NK-92 treated with Interleukin-12 subunit alpha and Interleukin-12 subunit beta, amount 100 ng/mL, for 24 hours (cell line): ENCODE data around the gene POT1.

ENCODE experiments used
- DNase-seq: peaks from one replicate; lab custom pipeline; 2025; lab: John Stamatoyannopoulos, UW

The POT1 gene

GRCh38 chr7:124909808-124910207, 19.8 kb downstream of the POT1 start:
- DNase-seq, result no peak

GRCh38 chr7:124908259-124908658, 21.4 kb downstream of the POT1 start:
- DNase-seq, result no peak

- no peak for DNase-seq
Measured at GRCh38 chr7:124907490-124907889, 22.1 kb downstream of the POT1 start.

DNA sequence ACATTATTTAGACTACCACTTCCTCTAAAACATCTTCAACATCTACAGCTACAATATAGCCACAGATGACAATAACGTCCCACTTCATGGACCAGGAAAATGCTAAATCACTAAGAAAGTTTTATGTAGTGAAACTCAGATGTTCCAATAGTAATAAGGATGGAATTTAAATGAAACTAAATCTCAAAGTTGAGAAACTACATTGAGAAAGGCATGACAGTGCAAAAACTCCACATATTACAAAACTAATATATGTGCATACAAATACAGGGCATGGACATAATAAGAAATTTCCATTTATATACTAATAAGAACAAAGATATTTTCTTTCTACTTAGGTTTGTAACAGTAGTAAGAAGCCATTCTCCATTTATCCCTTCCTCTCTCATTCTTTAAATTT, 31.1 kb downstream of the POT1 start:
- no peak for DNase-seq

GRCh38 chr7:124896001-124896400, 33.6 kb downstream of the POT1 start:
- DNase-seq, result no peak

DNA sequence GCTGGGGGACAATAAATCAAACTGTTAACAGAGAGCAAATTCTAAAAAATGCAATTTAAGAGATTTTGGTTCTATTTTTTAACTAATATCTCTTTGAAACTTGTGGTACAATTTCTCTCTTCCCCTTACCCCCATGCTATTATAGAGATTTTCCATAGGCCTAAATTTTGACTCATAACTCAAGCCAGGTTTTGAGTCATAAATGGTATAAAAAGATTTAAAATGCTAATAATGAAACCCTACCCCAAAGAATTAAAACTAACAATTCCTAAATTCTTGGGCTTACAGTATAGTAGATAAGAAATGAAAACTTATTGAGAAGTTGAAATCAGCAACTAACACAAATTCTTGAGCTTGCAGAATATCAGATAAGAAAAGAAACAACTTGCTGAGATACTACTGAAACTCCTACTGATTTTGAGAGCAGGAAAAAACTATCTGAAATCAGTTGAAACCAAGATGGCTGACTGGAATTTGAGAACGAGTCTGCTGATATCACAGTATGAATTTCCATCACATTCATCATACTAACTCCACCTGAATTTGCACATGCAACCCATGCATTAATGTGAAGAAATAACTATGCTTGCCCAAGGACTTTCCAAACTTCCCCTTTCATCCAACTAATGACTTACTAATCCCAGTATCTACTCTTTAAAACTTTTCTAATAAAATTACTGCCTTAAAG, 36.3 kb downstream of the POT1 start:
- DNase-seq, result no peak

- DNase-seq, result no peak
Measured at GRCh38 chr7:124887247-124887646, 42.4 kb downstream of the POT1 start.

DNA sequence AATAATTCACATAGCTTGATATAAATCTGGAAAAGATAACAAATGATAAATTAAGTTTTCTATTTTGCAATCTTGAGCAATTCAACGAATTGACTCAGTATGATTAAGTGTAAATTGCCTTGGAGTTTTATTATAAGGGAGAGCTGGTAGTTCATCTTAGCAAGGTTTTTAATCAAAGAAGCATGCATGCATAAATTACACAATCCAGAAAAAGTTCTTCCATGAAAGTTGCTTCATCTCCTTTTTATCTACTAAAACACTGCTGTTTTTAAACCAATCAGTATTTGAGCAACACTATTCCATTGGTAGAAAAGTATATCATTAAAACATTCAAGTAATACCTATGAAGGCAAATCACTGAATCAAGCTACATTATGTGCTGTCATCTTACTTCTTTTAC, 47.6 kb downstream of the POT1 start:
- DNase-seq, result no peak

DNA sequence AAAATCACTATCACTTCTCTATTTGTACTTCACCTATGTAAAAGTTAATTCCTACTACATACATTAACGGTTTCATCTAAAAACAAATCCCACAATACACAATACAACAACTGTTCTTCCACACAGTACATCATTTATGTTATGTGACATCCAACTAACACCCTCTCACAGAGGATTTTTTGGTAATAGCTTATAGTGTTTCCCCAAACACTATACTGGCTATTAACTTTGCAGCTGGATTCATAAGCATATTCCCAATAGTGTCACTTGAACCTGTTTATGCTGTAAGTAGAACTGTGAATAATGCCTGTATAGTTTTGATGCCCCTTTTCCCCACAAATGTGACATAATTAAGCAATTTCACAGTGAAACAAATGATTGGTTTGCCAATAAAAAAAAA, 49.9 kb downstream of the POT1 start:
- DNase-seq, result no peak

DNA sequence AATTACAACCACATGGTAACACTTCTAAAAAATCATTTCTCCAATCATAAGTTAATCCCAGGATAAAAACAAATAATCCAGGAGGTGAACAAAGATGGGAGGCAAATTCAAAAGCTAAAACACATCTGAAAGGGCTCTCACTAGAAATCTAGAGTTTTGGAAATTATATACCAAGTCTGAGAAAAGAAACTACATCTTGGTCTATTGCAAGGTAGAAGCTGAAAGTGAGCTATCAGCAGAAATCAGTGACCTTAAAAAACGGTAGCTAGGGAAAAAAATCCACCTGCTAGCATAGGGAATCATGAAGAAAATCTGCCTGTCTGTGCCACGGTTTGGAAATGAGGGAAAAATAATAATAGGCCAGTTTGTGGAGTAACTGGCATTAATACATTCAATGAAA, 50.5 kb downstream of the POT1 start:
- no peak for DNase-seq

GRCh38 chr7:124874644-124875163, 54.9 kb downstream of the POT1 start:
- no peak for DNase-seq

DNA sequence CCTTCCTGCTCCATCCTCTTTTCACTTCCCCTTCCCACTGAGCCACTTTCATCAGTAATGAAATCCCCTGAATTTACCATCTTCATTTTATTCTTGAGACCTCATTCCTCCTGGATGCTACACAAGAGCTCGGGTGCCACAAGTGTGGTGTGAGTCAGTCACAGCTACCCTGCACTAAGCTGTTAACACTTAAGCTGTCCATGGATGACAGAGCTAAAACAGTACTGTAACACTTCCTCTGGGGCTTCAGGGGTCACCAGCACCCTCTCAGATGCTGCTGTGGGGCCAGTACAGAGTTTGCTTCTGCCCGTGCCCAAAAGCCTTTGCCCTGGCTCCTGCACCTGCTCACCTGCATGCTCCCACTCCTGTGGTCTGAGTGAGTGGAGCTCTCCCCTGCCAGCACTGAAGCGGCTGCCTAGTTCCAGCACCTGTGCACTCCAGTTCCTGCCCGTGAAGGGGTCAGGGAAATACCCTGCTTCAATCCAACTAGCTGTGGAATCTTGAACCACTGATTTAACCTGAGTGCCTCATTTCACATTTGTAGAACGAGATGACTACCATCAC, 71.9 kb downstream of the POT1 start:
- no peak for DNase-seq

DNA sequence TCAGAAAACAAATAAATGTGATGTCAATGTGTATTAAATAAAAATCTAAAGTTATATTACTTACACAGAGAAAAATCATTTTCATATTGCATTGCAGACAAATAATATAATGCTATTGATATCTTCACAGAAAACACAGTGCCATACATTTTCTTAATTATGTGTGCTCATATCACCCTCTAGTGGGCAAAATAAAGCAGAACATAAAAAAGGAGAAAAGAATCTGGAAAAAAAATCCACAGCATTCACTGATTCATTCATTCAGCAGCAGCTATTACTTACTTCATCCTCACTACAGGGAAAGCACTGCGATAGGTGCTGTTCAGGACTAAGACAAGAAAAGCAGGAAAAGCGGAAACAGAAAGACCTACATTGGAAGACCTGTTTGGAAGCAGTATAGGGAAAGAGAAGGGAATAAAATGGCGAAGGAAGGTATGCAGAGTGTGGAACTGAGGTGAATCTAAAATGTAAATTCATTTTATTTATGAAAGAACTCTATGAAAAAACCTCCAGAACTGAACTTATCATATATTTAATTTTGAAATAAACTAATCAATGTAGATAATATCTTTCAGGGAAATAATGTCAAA, 73.2 kb downstream of the POT1 start:
- DNase-seq, result no peak

DNA sequence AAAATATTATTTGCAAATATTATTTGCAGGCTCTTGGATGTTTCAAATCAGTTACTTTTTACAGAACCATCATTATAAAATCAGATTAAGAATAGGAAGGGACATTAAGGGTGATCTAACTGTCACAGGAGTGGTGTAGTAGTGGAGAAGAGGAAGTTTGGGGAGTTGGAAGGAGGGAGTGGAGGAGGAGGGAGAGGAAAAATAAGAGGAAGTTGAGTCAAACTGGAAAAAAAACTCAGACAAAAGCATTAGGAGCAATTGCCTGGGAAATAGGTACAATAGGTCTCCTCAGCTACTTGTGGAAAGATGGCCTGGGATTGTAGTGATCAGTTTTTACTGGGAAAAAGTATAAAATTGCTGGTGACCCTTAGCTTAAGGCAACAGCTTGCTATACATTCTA, 86.3 kb downstream of the POT1 start:
- DNase-seq, result no peak

GRCh38 chr7:124840435-124840834, 89.2 kb downstream of the POT1 start:
- no peak for DNase-seq

GRCh38 chr7:124839687-124840086, 89.9 kb downstream of the POT1 start:
- no peak for DNase-seq

GRCh38 chr7:124836173-124836572, 93.5 kb downstream of the POT1 start:
- DNase-seq, result no peak

DNA sequence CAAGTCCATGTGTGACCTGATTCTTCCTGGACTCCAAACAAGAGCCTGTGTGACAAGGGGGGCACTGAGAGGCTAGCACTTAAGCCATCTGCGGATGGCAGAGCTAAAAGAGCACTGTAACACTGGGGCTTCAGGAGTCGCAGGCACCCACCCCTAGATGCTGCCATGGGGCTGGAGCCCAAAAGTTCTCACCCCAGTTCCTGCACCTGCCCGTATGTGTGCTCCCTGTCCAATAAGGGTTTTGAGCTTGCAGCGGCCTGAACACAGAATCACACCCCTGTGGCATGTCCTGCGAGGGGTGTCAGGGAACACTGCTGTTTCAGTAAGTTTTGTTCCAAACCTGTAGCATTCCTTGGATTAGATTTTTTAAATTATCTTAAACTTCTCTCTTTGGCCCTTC, 110.8 kb downstream of the POT1 start:
- no peak for DNase-seq

GRCh38 chr7:124813994-124814798, 115.4 kb downstream of the POT1 start:
- DNase-seq, result no peak

- DNase-seq, result no peak
Measured at GRCh38 chr7:124812764-124813163, 116.9 kb downstream of the POT1 start.

GRCh38 chr7:124811341-124811740, 118.3 kb downstream of the POT1 start:
- no peak for DNase-seq

DNA sequence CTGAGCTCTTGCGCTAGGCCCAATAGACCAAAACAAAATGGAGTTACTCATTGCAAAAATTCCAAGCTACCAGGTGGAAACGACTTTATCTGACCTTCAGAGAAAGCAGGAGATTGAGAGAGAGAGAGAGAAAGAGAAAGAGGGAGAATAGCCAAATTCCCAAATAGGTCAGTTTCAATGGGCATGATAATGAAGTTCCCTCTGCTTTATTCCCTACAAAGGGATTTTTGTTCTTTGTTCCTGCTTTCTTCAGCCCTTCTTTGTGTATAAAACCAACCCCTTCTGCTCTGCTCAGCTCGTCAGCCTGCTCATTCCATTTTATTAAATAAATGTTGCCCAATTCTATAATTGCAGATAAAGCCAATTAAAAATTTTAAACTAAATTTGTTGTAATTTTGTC, 119.0 kb downstream of the POT1 start:
- DNase-seq, result no peak

- DNase-seq, result no peak
Measured at GRCh38 chr7:124808206-124808605, 121.4 kb downstream of the POT1 start.
